A172 (cell line): ENCODE results near the gene FLRT3. TPM values are rescaled to one million over a fixed set of nuclear protein-coding genes. Genes with fewer than 3 reads are reported as not detected.

ENCODE experiments used
- DNase-seq: peaks from one replicate; pipeline ENCODE4 v3.0.0-alpha.2; 2015; ENCODE audit warnings: low spot score
- total RNA-seq: library from RNA; depleted of rRNA; stranded (reverse); fragments of >200 nt; shearing (Covaris generic); gene quantifications from 2 replicates; pipeline ENCODE4 v1.2.3, GENCODE V29; 2014

FLRT3 gene
- total RNA-seq, 1 experiment from 2014 or later: 4.0 TPM

DNA sequence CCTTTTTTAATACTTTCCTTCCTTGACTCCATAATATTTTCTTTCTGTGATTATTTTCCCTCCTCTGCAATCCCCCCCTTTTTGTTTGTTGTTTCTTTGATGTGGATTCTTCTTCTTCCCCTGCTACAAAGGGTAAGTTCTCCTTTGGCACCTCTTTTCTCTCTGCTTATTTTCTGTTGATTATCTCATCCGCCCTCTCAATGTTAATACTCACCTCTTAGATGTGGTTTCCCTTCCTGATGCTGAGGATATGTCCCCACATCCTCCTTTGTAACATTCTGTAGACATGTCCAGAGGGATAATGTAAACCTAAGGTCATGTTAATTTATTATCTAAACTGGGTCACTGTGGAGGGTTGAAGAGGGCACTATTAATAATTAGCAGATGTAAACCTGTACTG is 17.7 kb downstream of the FLRT3 start:
- no peak for DNase-seq

DNA sequence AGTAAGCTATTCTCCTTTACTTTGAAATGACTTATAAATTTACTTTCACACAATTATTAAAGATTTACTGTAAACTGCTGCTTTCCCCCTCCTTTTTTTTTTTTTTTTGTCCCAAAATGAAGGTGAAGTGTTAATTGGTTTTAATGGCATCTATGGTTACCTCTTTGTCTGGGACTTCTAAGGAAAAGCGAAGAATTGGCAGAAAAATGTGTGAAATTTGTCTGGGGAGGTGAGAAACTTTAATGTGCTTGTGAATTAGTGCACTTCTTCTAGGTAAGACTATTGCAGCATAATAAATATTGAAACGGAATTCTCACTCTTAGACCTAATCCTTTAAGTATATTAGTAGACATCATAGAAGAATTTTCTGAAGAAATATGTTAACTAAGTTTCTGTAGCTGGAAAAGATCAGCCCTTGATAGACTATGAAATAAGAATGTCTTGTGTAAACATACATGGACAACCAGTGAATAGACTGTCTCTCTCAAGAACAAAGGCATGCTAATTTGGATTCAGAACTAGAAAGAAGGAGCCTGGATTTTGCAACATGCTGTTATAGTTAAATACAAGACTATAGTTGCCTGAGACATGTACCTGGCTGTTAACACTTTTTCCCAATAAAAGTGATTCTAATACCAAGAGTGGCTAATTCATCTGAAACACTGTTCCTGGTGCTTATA is 23.9 kb downstream of the FLRT3 start:
- no peak for DNase-seq

DNA sequence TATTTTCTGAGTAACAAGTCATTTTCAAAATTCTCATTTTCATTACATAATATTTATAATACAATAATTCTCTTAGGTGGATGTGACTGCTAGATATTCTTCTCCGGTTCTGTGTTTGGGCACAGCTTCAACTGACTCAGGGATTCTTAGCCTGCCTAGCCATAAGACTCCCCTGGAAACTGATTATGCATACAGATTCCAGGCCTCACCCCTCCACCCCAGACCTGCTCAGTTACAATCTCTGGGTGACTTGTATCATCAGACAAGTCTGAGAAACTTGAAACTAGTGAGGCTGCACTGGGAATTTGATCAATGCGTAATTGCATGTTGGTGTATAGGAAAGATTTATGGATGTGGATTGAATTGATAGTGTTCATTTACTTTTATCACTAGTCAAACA is 25.4 kb downstream of the FLRT3 start:
- no peak for DNase-seq

GRCh38 chr20:14310977-14311627 is 26.3 kb downstream of the FLRT3 start:
- DNase-seq: no peak

- no peak for DNase-seq
Observed at GRCh38 chr20:14307956-14308355, 29.5 kb downstream of the FLRT3 start.

GRCh38 chr20:14304472-14304871 is 32.9 kb downstream of the FLRT3 start:
- no peak for DNase-seq

DNA sequence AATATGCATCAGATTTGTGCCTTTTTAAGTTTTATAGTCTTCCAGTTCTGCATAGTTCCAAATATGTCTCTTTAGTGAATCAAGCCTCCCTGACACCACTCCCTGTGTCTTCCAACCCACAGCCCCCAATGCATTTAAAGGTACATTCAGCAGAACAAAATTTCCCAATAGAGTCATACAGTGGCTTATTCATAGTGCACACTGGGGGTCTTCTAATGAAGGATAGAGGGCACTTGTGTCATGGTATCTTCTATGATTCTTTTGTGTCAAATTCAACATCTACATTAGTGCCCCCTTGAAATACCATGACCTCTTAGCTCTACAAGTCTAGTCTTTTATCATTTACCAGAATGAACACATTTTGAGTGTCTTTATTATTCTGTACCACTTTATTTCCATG is 33.8 kb downstream of the FLRT3 start:
- DNase-seq: no peak

DNA sequence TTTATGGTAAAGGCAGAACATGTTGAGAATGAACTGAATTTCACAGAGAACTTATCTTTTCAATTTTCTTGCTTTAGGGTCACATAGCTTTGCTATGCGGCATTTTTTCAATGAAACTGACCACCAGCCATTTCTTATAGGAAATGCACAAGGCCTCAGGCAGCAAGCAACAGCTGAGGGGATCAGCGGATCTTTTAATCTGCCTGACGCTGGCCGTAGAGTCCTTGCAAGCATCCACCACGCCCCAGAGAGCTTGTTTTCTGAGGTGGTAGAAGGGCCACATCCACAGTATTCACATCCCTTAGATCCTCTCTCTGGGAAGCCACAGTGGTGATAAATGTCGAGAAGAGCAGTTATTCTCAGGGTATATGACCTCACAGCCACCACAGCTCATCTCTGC is 34.3 kb downstream of the FLRT3 start:
- DNase-seq: no peak

GRCh38 chr20:14299831-14300230 is 37.6 kb downstream of the FLRT3 start:
- no peak for DNase-seq

- DNase-seq: no peak
Observed at GRCh38 chr20:14295770-14296309, 41.6 kb downstream of the FLRT3 start.

GRCh38 chr20:14295238-14295637 is 42.2 kb downstream of the FLRT3 start:
- no peak for DNase-seq

GRCh38 chr20:14291502-14291901 is 45.9 kb downstream of the FLRT3 start:
- DNase-seq: no peak

DNA sequence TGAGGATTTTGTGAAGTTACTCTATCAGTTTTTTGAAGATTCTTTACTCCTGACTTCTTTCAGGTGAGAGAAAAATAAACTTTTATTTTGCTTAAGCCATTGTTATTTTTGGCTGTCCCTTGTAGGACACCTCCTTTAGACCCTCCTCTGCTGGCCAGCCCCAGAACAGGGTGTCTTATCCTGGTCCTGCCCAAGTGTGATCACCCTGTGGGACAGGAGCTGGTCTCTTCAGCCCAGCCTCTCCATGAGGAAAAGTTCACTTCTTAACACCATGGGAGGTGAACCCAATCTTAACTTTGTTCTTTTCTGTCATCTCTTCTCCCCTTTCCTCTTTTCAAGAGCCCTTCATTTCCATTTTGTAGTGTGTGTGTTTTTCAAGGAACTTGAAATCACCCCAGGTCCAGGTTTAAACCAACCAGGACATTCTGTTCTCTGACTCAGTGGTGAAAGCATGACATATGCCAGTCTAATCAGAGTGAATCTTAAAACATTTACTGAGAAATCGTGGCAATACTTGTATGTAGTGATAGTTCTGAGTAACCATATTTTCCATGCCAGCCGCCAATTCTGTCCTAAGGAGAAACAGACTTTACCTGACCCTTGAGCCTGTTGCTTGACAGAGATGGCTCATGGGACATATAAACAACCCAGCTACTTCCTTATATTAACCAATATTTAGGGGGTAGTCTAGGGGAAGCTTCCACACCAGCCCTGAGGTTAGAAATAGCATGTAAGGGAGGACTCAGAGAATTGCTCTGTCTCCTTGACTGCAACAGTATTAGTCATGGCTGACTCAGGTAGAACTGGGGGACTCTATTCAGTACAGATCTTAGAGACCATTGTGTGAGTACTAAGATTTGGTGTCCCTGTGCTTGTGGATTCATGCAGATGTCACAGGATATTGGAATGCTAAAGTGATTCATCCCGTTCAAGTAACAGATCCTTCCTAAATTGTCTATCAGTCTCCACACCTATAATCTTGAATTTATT is 48.8 kb downstream of the FLRT3 start:
- DNase-seq: peak; percentile 48

- no peak for DNase-seq
Observed at GRCh38 chr20:14284443-14284842, 53.0 kb downstream of the FLRT3 start.

DNA sequence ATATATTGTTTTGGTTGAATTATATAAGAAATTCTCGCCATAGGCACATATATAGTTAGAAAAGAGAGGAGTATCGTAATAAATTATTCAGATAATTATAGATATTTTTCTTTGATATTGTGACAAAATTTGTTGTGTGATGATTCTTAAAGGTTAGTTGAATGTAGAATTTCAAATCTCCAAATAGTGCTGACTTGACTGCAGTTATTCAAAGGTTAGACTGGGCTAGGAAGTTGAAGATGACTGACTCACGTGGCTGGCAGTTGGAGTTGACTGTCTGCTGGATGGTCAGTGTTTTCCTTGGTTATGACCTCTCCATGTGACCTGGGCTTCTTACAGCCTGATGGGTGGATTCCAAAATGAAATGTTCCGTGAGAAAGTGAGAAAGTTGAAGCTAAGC is 55.3 kb downstream of the FLRT3 start:
- no peak for DNase-seq
